HG03280 (cell line): ENCODE measurements around the gene DPF3.

Experiments
- ATAC-seq: cut with Tn5 transposase; IDR thresholded peaks from one replicate; pipeline ENCODE4 v1.9.1; 2021; ENCODE audit warnings: mild to moderate bottlenecking, moderate library complexity; ENCODE audit not compliant: unreplicated experiment

Gene DPF3

GRCh38 chr14:72582582-72582981 lies 311.3 kb downstream of the DPF3 start:
- ATAC-seq: no peak

- ATAC-seq: no peak
These were observed 315.4 kb downstream of the DPF3 start for GRCh38 chr14:72578514-72578913.

- no peak for ATAC-seq
These were observed 316.4 kb downstream of the DPF3 start for GRCh38 chr14:72577521-72577920.

GRCh38 chr14:72576258-72576657 lies 317.6 kb downstream of the DPF3 start:
- ATAC-seq: no peak

- no peak for ATAC-seq
These were observed 319.2 kb downstream of the DPF3 start for GRCh38 chr14:72574715-72575114.

- no peak for ATAC-seq
These were observed 320.0 kb downstream of the DPF3 start for GRCh38 chr14:72573725-72574417.
